HFFc6 (cell line): ENCODE data around the gene SVOP. TPM values are rescaled to one million over a fixed set of nuclear protein-coding genes. Genes with fewer than 3 reads are reported as not detected.
"Not testable (repeated sequence)": the region's sequence is repeated elsewhere in the genome, so short reads cannot be mapped to it uniquely, and the experiment has no call there.

Source experiments
- DNase-seq: peaks from one replicate; pipeline ENCODE4 v3.0.0-alpha.2; 2018
- H3K27ac Mint-ChIP-seq: 2 replicates; pipeline ENCODE4 v1.8.0; 2020; ENCODE audit warnings: mild to moderate bottlenecking, mixed read lengths
- H3K27me3 Mint-ChIP-seq: 2 replicates; pipeline ENCODE4 v1.8.0; 2021; ENCODE audit warnings: mild to moderate bottlenecking, moderate library complexity, mixed read lengths; ENCODE audit not compliant: insufficient read depth
- H3K36me3 Mint-ChIP-seq: 2 replicates; pipeline ENCODE4 v1.8.0; 2021; ENCODE audit warnings: low read depth, mixed read lengths
- H3K4me1 Mint-ChIP-seq: 2 replicates; pipeline ENCODE4 v1.8.0; 2020; ENCODE audit warnings: low read depth, mixed read lengths
- H3K4me3 Mint-ChIP-seq: 2 replicates; pipeline ENCODE4 v1.8.0; 2020; ENCODE audit warnings: mild to moderate bottlenecking, moderate library complexity, mixed read lengths
- H3K9me3 Mint-ChIP-seq: 2 replicates; pipeline ENCODE4 v1.8.0; 2020; ENCODE audit warnings: mild to moderate bottlenecking, mixed read lengths
- total RNA-seq, 6 experiments: library from RNA; stranded (reverse); fragmentation: NEBNext Ultra II Directional; extraction: Animal tissue kit (Norgen Biotek cat#: 25700); gene quantifications; 2 replicates in 1 of 6; 3 replicates in 5 of 6; pipeline ENCODE4 v1.2.3, GENCODE V29; 2021
- TF ChIP-seq, protein P1 (sequence below): fragments of 200-600 bp; sonication (generic); IDR thresholded peaks from 2 replicates; pipeline ENCODE4 v1.5.0; 2021; ENCODE audit warnings: antibody characterized with exemption, mild to moderate bottlenecking

Gene SVOP
- total RNA-seq, 6 experiments from 2014 or later, result not detected

DNA sequence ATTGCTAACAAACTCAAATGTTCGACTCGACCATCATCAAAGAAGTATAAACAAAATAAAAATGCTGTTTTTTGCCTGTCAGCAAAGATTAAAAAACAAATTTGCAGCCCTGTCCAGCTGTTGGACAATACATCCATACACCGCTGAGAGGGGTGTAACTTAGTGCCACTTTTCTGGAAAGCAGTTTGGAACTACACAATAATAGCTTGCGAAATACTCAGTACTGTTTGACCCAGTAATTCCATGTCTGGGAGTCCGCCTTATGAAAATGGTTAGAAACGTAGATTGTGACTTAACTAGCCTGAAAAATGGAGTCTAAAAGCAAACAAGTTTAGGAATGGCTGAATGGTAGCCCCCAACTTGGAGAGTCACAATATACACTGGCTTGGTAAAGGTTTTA lies 37.9 kb upstream of the SVOP start:
- no peak for DNase-seq
- TF ChIP-seq, protein P1, sequence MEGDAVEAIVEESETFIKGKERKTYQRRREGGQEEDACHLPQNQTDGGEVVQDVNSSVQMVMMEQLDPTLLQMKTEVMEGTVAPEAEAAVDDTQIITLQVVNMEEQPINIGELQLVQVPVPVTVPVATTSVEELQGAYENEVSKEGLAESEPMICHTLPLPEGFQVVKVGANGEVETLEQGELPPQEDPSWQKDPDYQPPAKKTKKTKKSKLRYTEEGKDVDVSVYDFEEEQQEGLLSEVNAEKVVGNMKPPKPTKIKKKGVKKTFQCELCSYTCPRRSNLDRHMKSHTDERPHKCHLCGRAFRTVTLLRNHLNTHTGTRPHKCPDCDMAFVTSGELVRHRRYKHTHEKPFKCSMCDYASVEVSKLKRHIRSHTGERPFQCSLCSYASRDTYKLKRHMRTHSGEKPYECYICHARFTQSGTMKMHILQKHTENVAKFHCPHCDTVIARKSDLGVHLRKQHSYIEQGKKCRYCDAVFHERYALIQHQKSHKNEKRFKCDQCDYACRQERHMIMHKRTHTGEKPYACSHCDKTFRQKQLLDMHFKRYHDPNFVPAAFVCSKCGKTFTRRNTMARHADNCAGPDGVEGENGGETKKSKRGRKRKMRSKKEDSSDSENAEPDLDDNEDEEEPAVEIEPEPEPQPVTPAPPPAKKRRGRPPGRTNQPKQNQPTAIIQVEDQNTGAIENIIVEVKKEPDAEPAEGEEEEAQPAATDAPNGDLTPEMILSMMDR, result no peak
- Mint-ChIP-seq H3K36me3 (peaks cover 6% of the 10 kb centered on the region), H3K27me3 (no peaks in the 10 kb centered on the region), H3K9me3 (no peaks in the 10 kb centered on the region), H3K4me1 (peaks cover 4% of the 10 kb centered on the region), H3K4me3 (no peak overlapping the region), H3K27ac (no peak overlapping the region)

DNA sequence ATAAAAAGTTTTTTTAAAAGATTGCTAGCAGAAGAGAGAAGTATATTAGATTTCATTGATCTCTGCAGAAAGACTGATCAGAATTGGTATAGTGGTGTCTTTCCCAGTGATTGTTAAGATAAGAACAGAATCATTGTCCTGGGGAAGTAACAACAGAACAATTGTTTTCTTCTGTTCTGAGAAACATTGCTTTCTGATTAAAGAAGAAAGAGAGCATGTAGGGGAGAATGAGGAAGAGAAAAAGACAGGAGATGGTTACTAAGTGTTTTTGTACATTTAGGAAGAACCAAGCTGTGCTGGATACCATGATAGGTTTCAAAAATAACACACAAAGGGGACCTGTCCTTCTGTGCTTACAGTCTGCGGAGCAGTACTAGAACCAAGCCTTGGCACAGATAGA lies 36.5 kb upstream of the SVOP start:
- Mint-ChIP-seq H3K4me1 (peaks cover 13% of the 10 kb centered on the region), H3K36me3 (no peaks in the 10 kb centered on the region), H3K27me3 (no peaks in the 10 kb centered on the region), H3K9me3 (no peaks in the 10 kb centered on the region), H3K4me3 (no peak overlapping the region), H3K27ac (no peak overlapping the region)
- DNase-seq, result no peak
- TF ChIP-seq, protein P1, result no peak

DNA sequence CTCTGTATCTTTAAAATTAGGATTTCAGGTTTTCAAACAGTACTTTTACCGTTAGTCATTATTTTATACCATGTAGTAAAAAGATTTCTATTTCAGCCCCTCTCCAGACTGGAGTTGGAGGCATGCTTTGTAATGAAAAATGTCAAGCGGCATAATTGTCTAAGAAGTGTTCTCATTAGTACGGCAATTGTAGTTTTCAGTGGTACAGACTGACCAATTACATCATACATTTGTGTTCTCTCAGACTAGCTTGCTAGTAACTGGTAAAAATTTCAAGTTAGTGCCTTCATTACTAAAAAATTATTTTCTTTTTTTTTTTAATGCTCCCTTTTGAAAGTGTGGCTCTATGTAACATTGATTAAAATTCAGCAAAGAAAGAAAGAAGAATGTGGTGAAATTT lies 36.0 kb upstream of the SVOP start:
- Mint-ChIP-seq H3K27ac (no peak overlapping the region), H3K36me3 (no peaks in the 10 kb centered on the region), H3K27me3 (no peaks in the 10 kb centered on the region), H3K4me3 (no peak overlapping the region), H3K4me1 (peaks cover 18% of the 10 kb centered on the region), H3K9me3 (no peaks in the 10 kb centered on the region)
- TF ChIP-seq, protein P1, result no peak
- no peak for DNase-seq

DNA sequence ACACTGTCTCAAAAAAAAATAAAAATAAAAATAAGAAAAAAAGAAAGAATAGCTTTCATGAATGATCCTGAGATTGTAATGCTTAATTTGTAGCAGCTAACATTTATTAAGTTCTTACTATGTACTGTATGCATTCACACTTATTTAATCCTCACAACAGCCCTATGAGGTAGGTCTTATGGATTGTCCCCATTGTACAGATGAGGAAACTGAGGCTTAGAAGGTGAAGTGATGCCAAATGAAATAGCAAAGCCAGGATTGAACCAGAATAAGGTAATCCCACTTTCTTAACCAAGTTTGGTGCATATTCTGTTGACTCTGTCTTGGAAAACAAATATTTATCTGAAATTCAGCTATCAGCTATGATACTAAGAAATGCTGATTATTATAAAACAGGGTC lies 33.7 kb upstream of the SVOP start:
- no peak for DNase-seq

DNA sequence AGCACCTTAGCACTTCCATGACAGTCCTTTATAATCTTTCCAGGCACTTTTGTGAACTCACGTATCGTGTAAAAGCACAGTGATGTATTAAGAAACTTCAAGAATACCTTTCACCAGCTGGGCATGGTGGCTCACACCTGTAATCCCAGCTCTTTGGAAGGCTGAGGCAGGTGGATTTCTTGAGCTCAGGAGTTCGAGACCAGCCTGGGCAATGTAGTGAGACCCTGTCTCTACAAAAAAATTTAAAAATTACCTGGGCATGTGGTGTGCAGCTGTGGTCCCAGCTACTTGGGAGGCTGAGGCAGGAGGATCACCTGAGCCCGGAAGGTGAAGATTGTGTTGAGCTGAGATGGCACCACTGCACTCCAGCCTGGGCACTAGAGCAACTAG lies 33.3 kb upstream of the SVOP start:
- H3K4me3 Mint-ChIP-seq, result peak overlapping the region; percentile 99
- H3K27me3 Mint-ChIP-seq, H3K36me3 Mint-ChIP-seq, DNase-seq, H3K9me3 Mint-ChIP-seq: not testable (repeated sequence)
- peak overlapping the region; percentile 73; the same call in 1 of the 2 replicates for H3K27ac Mint-ChIP-seq
- H3K4me1 Mint-ChIP-seq, result peaks cover 19% of the 10 kb centered on the region

More for the DNA sequence above, 33.7 kb upstream of the SVOP start:
- Mint-ChIP-seq H3K9me3 (no peaks in the 10 kb centered on the region), H3K36me3 (no peaks in the 10 kb centered on the region), H3K4me1 (peaks cover 19% of the 10 kb centered on the region), H3K27me3 (peaks cover 2% of the 10 kb centered on the region; the same call in 1 of the 2 replicates), H3K27ac (no peak overlapping the region), H3K4me3 (no peak overlapping the region)
- TF ChIP-seq, protein P1, result no peak

DNA sequence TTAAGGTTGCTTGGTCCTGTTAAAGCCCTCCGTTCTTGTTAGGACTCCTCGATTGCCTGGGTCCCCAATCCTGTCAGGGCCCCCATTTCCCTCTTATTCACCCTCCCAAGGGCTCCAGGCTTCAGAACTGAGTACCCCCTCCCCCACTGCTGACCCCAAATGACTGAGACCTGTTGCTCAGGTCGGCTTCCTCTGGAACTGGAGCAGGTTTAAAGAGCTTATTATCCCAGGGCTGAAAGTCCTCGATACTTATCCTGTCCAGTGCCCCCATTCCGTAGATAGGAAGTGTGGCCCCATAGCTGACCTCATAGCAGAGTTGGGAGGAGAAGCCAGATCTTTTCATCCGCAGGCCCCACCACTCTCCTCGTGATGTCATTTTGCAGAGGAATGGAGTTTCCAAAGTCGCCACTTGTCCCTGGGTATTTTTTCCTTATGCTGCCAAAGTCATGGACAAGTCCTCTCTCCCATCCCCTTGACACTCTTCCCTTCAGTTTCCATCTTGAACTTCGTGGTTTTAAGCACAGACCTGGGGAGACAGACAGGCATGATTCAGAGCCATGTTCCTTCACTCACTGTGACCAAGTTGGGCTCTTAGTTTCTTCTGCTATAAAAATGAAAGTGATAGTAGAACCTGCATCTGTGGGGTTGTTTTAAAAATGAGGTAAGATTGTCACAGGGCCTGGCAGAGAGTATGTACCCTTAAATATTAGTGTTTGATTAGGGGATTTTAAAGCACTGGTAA lies 32.7 kb upstream of the SVOP start:
- DNase-seq, result no peak
- no peaks in the 10 kb centered on the region for H3K9me3 Mint-ChIP-seq

More for the DNA sequence above, 32.7 kb upstream of the SVOP start:
- TF ChIP-seq, protein P1, result no peak
- Mint-ChIP-seq H3K27me3 (peaks cover 2% of the 10 kb centered on the region; the same call in 1 of the 2 replicates), H3K4me3 (peak overlapping the region; percentile 99), H3K27ac (peak overlapping the region; percentile 73), H3K4me1 (peaks cover 19% of the 10 kb centered on the region), H3K36me3 (no peaks in the 10 kb centered on the region)
